HG03520 (cell line): Measurements from ENCODE around the gene MMAB.

ENCODE experiments used
- ATAC-seq: cut with Tn5 transposase; IDR thresholded peaks from one replicate; pipeline ENCODE4 v1.9.1; 2021; ENCODE audit warnings: mild to moderate bottlenecking, moderate library complexity; ENCODE audit not compliant: unreplicated experiment

Gene MMAB

DNA sequence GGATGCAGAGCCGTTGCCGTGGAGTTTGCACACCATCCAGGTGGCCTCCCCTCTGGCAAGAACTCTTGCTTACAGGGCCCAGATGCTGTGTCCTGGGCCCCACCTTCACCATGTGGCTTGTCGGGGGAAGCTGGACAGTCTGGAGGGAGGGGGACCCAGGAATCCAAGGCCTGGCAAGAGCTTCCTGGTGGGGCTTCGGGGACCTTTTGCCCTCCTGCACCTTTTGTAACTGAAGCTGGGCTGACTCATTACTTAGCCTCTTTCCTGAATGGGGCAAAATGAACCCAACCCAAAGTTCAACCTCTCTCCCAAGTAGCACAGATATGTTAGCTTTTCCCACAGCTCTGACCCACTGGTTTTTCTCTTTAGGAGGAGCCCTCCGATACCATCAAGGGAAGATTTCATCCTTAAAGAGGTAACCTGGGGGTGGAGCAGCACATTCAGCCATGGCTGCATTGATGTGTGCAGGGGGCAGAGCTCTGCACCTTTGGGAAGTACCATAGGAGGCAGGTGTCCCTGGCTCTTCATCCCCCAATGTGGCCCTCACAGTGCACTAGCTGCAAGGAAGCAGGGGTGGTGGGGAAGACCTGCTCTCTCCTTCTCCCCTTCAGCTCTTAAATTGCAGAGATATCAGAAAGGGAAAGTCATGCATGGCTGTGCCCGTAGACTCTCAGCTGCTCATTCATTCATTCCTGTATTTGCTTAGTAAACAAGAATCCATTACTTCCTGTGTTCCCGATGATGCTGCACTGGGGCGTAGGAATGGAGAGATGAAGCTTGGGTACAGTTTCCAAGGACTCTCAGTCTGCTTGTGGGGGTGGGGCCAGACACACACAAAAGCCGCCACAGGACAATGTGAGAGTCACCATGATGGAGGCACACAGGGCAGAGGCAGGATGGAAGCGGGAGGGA lies 13.3 kb upstream of the MMAB start:
- ATAC-seq, result no peak

DNA sequence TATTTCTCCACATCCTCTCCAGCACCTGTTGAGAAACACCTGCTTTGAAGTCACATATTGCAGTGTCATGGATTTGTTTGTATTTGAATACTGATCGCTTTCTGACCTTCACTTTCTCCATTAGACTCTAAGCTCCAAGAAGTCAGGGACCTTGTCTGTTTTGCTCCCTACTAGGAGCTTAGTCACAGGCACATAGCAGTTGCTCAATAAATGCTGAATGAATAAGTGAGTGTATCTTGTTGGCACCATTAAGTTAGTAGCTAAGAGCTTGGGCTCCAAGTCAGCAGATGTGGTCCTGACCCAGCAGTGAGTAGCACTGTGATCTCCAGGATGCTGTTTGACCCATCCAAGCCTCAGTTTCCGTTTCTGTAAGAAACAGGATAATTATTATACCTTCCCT lies 10.4 kb upstream of the MMAB start:
- ATAC-seq, result no peak

- ATAC-seq, result no peak
Measured at GRCh38 chr12:109582636-109583035, 9.3 kb upstream of the MMAB start.

GRCh38 chr12:109581856-109582255 lies 8.6 kb upstream of the MMAB start:
- ATAC-seq, result no peak

- ATAC-seq, result no peak
Measured at GRCh38 chr12:109581334-109581691, 8.0 kb upstream of the MMAB start.

- no peak for ATAC-seq
Measured at GRCh38 chr12:109580684-109581333, 7.5 kb upstream of the MMAB start.

DNA sequence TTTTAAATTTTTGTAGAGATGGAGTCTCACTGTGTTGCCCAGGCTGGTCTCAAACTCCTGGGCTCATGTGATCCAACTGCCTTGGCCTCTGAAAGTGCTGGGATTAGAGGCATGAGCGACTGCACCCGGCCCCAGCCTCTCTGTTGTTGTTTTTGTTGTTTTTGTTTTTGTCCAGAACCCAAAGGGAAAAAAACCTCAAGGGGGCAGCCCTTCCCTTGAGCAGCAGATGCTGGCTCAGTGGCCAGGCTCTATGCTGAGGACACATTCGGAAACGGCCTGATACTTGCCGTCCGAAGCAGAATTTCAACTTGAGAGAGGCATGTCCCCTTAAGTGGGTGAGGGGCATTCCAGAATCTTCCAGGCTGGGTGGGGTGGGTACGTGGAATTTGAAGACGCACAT lies 7.0 kb upstream of the MMAB start:
- ATAC-seq, result no peak

GRCh38 chr12:109579639-109580038 lies 6.3 kb upstream of the MMAB start:
- no peak for ATAC-seq

GRCh38 chr12:109578330-109578927 lies 5.1 kb upstream of the MMAB start:
- ATAC-seq, result no peak

- no peak for ATAC-seq
Measured at GRCh38 chr12:109577311-109577710, 4.0 kb upstream of the MMAB start.

GRCh38 chr12:109575683-109576082 lies 2.4 kb upstream of the MMAB start:
- no peak for ATAC-seq

- peak; percentile 7 for ATAC-seq
Measured at GRCh38 chr12:109573914-109574244, 575 bp upstream of the MMAB start.

DNA sequence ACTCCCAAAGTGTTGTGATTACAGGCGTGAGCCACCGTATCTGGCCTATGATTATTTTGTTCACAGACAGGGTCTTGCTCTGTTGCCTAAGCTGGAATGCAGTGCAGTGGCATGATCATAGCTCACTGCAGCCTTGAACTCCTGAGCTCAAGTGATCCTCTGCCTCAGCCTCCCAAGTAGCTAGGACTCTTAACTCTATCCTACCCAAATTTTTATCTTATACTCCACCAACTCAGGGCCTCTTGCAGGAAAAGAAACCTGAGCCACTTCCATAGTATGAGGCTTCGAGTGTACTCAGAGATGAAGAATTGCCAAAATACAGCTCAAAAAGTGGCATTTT lies 828 bp downstream of the MMAB start:
- ATAC-seq, result no peak

DNA sequence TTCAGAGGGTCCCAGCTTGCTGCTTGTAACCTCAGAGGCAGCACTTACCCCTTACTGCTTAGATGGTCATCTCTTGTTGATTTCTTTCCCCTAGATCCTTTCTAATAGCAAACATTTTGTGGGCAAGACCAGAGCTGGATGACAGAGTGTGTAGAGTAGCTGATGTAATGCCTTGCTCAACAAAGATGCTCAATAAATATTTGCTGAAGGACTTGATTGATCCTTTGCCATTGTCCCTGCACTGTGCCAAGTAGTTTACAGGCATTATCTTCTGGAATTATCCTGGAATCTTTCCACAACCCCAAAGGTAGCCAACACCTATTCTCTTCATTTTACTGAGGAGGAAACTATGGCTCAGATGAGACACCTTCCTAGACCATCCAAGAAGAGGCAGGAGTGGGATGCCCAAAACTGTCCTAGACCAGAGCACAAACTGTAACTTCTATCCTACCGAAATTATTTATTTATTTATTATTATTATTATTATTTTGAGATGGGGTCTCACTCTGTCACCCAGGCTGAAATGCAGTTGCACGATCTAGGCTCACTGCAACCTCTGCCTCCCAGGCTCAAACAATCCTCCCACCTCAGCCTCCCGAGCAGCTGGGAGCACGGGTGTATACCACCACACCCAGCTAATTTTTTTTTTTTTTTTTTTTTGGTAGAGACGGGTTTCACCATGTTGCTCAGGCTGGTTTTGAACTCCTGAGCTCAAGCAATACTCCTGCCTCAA lies 1.4 kb downstream of the MMAB start:
- ATAC-seq, result no peak

DNA sequence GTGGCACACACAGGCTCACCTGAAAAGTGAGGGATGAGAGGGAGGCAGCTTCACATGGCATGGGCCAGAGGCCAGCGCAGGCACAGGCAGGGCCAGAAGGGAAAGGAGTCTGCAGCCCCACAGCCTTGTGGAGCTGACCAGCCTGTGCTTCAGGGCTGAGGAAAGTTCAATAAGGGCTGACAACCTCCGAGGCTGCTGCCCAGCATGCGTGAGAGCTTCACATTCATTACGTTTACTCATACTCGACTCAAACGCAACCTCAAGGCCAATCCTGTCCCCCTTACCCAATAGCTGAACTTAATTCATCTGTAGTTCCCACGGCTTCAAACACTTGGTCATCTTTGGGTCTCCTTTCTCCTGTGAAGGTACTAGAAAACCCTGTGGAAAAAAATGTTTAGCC lies 4.8 kb downstream of the MMAB start:
- ATAC-seq, result no peak

DNA sequence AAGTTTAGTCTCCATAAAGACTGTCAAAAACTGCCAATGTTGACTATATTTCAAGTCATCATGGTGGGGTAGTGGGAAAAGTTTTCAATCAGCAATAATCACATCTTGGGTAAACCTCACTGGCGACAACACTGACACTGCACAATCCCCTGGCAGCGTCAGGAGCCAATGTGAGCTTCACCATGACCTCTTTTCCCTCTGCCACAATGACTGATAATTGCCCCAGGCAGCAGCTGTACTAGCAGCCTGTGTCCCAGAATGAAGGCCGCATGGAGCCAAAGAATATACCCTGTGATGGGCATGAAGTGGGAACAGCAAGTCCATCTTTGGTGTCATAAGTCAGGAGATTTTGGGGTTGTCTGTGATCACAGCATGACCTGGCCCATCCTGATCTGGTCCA lies 5.3 kb downstream of the MMAB start:
- ATAC-seq, result no peak

DNA sequence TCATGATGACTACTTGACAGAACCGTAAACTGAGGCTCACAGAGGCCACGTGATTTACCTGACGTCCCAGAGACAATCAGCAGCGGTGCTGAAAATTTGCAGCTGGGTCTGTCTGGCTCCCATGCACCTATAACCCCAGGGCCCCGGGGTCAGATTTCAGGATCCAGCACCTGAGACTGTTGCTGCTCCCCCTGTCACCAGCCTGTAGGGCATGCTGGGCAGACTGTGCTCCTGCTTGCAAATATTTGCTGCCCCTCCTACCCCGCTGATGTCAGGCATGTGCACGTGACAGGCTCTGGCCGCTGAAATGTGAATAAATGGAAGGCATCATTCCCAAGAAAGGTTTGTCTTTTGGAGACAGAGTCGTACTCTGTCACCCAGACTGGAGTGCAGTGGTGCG lies 6.0 kb downstream of the MMAB start:
- no peak for ATAC-seq

DNA sequence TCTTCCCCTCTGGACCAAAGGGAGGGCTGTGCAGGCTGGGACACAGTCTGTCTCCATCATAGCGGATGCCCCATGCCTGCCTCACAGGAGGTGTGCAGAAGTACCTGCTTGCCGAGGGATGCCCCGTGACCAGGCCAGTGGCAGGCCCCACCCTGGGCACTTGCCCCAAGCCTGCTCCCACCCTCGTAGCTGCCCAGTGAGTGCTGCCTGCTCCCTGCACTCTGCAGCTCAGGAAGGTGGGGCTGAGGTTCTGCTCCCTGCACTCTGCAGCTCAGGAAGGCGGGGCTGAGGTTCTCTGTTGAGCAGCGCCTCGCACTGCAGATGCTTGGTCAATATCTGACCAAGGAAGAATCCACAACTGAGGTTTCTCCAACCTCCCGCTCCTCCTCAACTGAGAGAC lies 6.9 kb downstream of the MMAB start:
- ATAC-seq, result no peak

DNA sequence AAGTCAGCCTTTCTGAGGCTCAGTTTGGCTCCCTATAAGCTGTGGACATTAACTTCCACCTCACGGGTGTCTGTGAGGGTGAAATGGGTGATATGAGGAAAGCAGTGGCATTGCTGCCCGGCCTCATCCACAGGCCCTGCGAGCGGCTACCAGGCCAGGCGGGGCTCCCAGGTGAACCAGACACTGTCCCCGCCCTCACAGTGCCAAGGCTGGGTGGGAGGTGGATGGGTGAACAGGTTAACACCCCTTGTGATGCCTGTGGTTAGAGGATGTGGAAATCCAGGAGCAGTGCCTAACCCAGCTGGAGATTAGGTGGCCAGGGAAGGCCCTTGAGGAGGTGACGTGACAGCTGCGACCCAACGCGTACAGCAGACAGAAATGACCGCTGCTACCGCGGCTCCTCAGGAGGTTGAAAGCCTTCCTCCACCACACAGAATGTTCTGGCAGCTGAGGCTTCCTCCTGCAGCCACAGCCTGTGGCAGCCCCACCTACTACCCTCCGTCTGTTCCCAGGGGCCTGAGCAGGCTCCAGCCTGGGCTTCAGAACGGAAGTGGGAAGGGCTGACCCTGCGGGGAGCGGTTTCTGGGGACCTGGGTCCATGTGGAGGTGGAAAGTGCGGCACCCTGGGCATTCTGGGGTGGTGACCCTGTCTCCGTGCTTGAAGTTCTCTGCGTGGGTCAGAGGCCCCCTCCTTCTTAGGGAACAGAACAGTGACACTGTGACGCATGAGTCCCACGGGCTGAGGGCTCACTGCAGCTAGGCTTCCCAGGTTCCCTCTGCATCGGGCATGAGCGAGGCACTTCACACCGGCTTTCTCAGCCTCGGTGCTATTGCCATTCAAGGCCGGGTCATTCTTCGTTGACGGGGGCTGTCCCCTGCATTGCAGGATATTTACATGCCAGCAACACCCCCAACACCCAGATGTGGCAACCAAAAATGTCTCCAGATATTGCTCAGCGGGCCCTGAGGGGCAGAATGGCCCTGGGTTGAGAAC lies 9.7 kb downstream of the MMAB start:
- no peak for ATAC-seq

DNA sequence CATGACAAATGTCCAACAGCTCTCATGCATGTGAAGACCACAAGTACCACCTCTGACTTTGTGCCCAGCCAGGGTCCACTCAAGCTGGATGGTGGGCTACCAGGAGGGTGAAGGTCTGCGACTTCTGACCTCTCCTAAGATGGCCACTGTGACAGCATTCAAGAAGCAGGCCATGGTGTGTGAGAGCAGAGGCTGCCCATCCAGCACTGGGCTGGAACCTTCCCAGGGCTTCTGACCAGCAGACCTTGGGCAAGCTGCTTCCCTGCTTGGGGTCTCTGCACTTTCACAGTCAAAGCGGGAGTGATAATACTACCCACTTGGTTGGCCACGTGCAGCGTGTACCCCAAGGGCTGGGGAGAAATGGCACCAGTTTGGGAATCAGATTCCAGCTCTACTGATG lies 10.4 kb downstream of the MMAB start:
- ATAC-seq, result no peak

GRCh38 chr12:109561711-109562030 lies 11.6 kb downstream of the MMAB start:
- ATAC-seq, result no peak
